ENCODE measurements around the gene BPIFB2.

DNA sequence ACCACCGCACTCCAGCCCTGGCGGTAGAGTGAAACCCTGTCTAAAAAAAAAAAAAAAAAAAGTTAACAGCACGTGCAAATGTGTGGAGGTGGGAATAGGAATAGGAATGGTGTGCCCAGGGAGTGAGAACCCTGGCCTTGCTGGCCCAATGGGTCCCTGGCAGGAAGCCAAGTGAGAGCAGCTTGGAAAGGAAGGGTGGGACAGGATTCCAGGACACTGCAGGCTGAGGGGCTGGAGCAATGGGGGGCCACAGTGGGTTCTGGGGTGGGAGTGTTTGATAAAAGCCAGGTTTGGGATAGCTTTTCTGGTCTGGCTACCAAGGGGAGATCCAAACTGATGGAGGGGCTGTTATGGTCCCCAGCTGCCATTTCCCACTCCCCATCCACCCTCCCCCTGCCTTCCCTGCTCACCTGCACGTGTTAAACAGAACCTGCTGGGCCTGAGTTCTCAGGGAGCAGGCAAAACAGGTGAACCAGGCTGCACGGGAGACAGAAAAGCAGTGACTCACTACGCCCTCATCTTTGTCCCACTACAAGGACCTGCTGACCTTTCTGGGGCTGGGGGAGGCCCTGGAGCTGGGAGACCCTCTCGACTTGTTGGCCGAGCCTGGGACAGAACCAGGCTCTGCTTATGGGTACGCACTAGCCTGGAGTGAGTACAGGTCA lies 6.6 kb upstream of the BPIFB2 start:
- no peak for TF ChIP-seq JUND (IDR thresholded peaks at IDR 0.05)
- TF ChIP-seq, protein P1, sequence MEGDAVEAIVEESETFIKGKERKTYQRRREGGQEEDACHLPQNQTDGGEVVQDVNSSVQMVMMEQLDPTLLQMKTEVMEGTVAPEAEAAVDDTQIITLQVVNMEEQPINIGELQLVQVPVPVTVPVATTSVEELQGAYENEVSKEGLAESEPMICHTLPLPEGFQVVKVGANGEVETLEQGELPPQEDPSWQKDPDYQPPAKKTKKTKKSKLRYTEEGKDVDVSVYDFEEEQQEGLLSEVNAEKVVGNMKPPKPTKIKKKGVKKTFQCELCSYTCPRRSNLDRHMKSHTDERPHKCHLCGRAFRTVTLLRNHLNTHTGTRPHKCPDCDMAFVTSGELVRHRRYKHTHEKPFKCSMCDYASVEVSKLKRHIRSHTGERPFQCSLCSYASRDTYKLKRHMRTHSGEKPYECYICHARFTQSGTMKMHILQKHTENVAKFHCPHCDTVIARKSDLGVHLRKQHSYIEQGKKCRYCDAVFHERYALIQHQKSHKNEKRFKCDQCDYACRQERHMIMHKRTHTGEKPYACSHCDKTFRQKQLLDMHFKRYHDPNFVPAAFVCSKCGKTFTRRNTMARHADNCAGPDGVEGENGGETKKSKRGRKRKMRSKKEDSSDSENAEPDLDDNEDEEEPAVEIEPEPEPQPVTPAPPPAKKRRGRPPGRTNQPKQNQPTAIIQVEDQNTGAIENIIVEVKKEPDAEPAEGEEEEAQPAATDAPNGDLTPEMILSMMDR (IDR thresholded peaks at IDR 0.05 in 2 of 3, conservative IDR thresholded peaks at IDR 0.05 in 1 of 3; ENCODE audit: borderline replicate concordance in 1 of 3, insufficient read depth in 1 of 3, low read depth in 2 of 3, low read length in 2 of 3) = no peak
- TF ChIP-seq ZBTB33 (IDR thresholded peaks at IDR 0.05; ENCODE audit: extremely low read depth, insufficient replicate concordance, low read length) = no peak
- no peak for TF ChIP-seq EZH2phosphoT487 (IDR thresholded peaks at IDR 0.05; ENCODE audit: borderline replicate concordance)
- TF ChIP-seq ELF1 (IDR thresholded peaks at IDR 0.05; ENCODE audit: borderline replicate concordance, low read depth) = no peak
- no peak for TF ChIP-seq SIN3A (IDR thresholded peaks at IDR 0.05; ENCODE audit: low read depth)
- no peak for TF ChIP-seq FOSL1 (IDR thresholded peaks at IDR 0.05; ENCODE audit: low read depth)
- TF ChIP-seq SRF (IDR thresholded peaks at IDR 0.05; ENCODE audit: low read depth) = no peak
- no peak for TF ChIP-seq MAX (IDR thresholded peaks at IDR 0.05)
- TF ChIP-seq RAD21 (IDR thresholded peaks at IDR 0.05; ENCODE audit: low read depth) = no peak
- no peak for TF ChIP-seq POLR2A (IDR thresholded peaks at IDR 0.05; ENCODE audit: borderline replicate concordance, extremely low read depth, insufficient read depth, insufficient read length)
- no peak for TF ChIP-seq POLR2AphosphoS5 (IDR thresholded peaks at IDR 0.05; ENCODE audit: low read depth, low read length)
- TF ChIP-seq EZH2 (IDR thresholded peaks at IDR 0.05) = no peak

All from HCT116 (cell line).